ENCODE data around the gene DENND1B.
"Not testable (repeated sequence)": the region's sequence is repeated elsewhere in the genome, so short reads cannot be mapped to it uniquely, and the experiment has no call there.

Gene DENND1B

GRCh38 chr1:197770243-197770642, 5.0 kb downstream of the DENND1B start:
- in situ Hi-C loops (cut with MboI; ENCODE audit: low sequenced_read_pairs, unreplicated experiment), result no loop called here
- no peak for TF ChIP-seq CTCF (IDR thresholded peaks at IDR 0.05; ENCODE audit: borderline replicate concordance, control extremely low read depth, extremely low read depth, insufficient read depth, missing control alignments)
- DNase-seq (ENCODE audit: low spot score), result no peak

- no peak for DNase-seq (ENCODE audit: low spot score)
- in situ Hi-C loops (cut with MboI; ENCODE audit: low sequenced_read_pairs, unreplicated experiment), result no loop called here
- TF ChIP-seq CTCF (IDR thresholded peaks at IDR 0.05; ENCODE audit: borderline replicate concordance, control extremely low read depth, extremely low read depth, insufficient read depth, missing control alignments), result no peak
These were observed 6.0 kb downstream of the DENND1B start for GRCh38 chr1:197769287-197769686.

- no peak for DNase-seq (ENCODE audit: low spot score)
- in situ Hi-C loops (cut with MboI; ENCODE audit: low sequenced_read_pairs, unreplicated experiment), result no loop called here
- no peak for TF ChIP-seq CTCF (IDR thresholded peaks at IDR 0.05; ENCODE audit: borderline replicate concordance, control extremely low read depth, extremely low read depth, insufficient read depth, missing control alignments)
These were observed 7.1 kb downstream of the DENND1B start for GRCh38 chr1:197768014-197768805.

GRCh38 chr1:197763769-197764168, 11.5 kb downstream of the DENND1B start:
- in situ Hi-C loops (cut with MboI; ENCODE audit: low sequenced_read_pairs, unreplicated experiment), result no loop called here
- DNase-seq (ENCODE audit: low spot score), result no peak
- no peak for TF ChIP-seq CTCF (IDR thresholded peaks at IDR 0.05; ENCODE audit: borderline replicate concordance, control extremely low read depth, extremely low read depth, insufficient read depth, missing control alignments)

GRCh38 chr1:197763307-197763706, 12.0 kb downstream of the DENND1B start:
- TF ChIP-seq CTCF (IDR thresholded peaks at IDR 0.05; ENCODE audit: borderline replicate concordance, control extremely low read depth, extremely low read depth, insufficient read depth, missing control alignments), result no peak
- in situ Hi-C loops (cut with MboI; ENCODE audit: low sequenced_read_pairs, unreplicated experiment), result no loop called here
- DNase-seq (ENCODE audit: low spot score), result no peak

GRCh38 chr1:197761654-197762053, 13.6 kb downstream of the DENND1B start:
- in situ Hi-C loops (cut with MboI; ENCODE audit: low sequenced_read_pairs, unreplicated experiment), result no loop called here
- peak; percentile 43 for DNase-seq (ENCODE audit: low spot score)
- TF ChIP-seq CTCF (IDR thresholded peaks at IDR 0.05; ENCODE audit: borderline replicate concordance, control extremely low read depth, extremely low read depth, insufficient read depth, missing control alignments), result no peak

- DNase-seq (ENCODE audit: low spot score); in situ Hi-C loops (cut with MboI; ENCODE audit: low sequenced_read_pairs, unreplicated experiment): not testable (repeated sequence)
These were observed 19.7 kb downstream of the DENND1B start for GRCh38 chr1:197755553-197755952.

GRCh38 chr1:197752652-197753164, 22.6 kb downstream of the DENND1B start:
- in situ Hi-C loops (cut with MboI; ENCODE audit: low sequenced_read_pairs, unreplicated experiment); DNase-seq (ENCODE audit: low spot score): not testable (repeated sequence)

All from GM13976 (cell line).